ENCODE results near the gene KIF5A. TPM values are rescaled to one million over a fixed set of nuclear protein-coding genes. Genes with fewer than 3 reads are reported as not detected.

The KIF5A gene
- total and polyA plus RNA-seq, 2 donors (not counting 1 experiment from before 2014, with no cell fraction given) = 0.09 to 0.67 TPM

- peaks cover 0 to 3% of the 10 kb centered on the region in 2 donors for H3K4me1 ChIP-seq (ENCODE audit: control insufficient read depth in 2 of 2, insufficient read depth in 2 of 2, low read length in 2 of 2)
- peaks cover 2% of the 10 kb centered on the region for H3K4me1 Mint-ChIP-seq
- H4K20me1 ChIP-seq (ENCODE audit: control insufficient read depth, insufficient read depth, low read length, poor library complexity, severe bottlenecking) = no peaks in the 10 kb centered on the region
- H3K9ac ChIP-seq (ENCODE audit: low read length) = no peak overlapping the region
- DNase-seq (no peak), ATAC-seq (ENCODE audit: low read depth) (no peak)
- H3K9me3 Mint-ChIP-seq (ENCODE audit: insufficient read depth) = no peaks in the 10 kb centered on the region
- no peaks in the 10 kb centered on the region for H3K79me2 ChIP-seq (ENCODE audit: control insufficient read depth, insufficient read depth, low read length)
- no peak overlapping the region for H3K4me2 ChIP-seq (replicated peaks; ENCODE audit: low read depth, low read length, poor library complexity, severe bottlenecking)
- H3K27ac ChIP-seq (ENCODE audit: low read length in 2 of 2) = no peak overlapping the region
- H3K27me3 Mint-ChIP-seq = peaks cover 14% of the 10 kb centered on the region
- H3K4me3 Mint-ChIP-seq = no peak overlapping the region
- no peak overlapping the region for H3K27ac Mint-ChIP-seq
- 96% methylated on average over 5 of the region's 8 CpGs for WGBS (ENCODE audit: insufficient coverage)
- H2AFZ ChIP-seq (ENCODE audit: insufficient read depth, low read depth, low read length, poor library complexity, severe bottlenecking) = no peak overlapping the region
- no peaks in the 10 kb centered on the region for H3K36me3 ChIP-seq (replicated peaks in 1 of 2; ENCODE audit: control extremely low read depth in 1 of 2, control insufficient read depth in 1 of 2, extremely low read depth in 1 of 2, insufficient read depth in 2 of 2, low read length in 1 of 2)
- intact Hi-C loops (cut with micrococcal nuclease) = no loop called here
- ChIA-PET CTCF (interaction anchor here (0.8 to 7.2 kb wide), 7 partner anchors 9 to 58 kb away, joined by 3 to 122 read pairs (median 4); partner anchors contain the start of genes ARHGEF25 and B4GALNT1), POLR2A (no interaction called here)
- no peak overlapping the region for H3K4me3 ChIP-seq (ENCODE audit: control extremely low read depth in 1 of 5, extremely low read depth in 1 of 5, insufficient read depth in 1 of 5, low read depth in 2 of 5, low read length in 4 of 5)
- peaks cover 0 to 31% (median 5%) of the 10 kb centered on the region in 4 experiments for H3K27me3 ChIP-seq (replicated peaks in 1 of 4; ENCODE audit: control extremely low read depth in 1 of 4, control insufficient read depth in 3 of 4, insufficient read depth in 4 of 4, low read length in 3 of 4)
- no peak for TF ChIP-seq CTCF (IDR thresholded peaks at IDR 0.05)
- no peak for TF ChIP-seq EZH2 (IDR thresholded peaks at IDR 0.05; ENCODE audit: borderline replicate concordance, insufficient read depth, low read depth, low read length, poor library complexity, severe bottlenecking)
- no peaks in the 10 kb centered on the region for H3K9me3 ChIP-seq (ENCODE audit: control extremely low read depth in 1 of 3, control insufficient read depth in 2 of 3, insufficient read depth in 1 of 3, low read length in 2 of 3)
Measured at GRCh38 chr12:57579677-57580465, 30.0 kb downstream of the KIF5A start.

DNA sequence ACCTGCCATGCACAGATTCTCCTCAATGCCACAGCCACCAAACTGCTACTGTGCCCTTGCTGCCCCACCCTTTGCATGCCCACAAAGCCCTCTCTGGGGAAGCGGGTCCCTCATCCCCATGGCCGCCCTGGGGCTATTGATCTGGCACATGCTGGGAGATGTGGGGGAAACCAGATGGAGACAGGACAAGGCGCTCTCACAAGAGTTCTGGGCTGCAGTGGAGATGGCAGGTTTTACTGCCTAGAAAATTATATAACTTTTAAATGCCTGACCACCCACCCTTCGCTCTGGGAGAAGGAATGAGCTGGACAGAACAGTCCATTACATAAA, 30.6 kb downstream of the KIF5A start:
- Histone ChIP-seq H2AFZ (ENCODE audit: insufficient read depth, low read depth, low read length, poor library complexity, severe bottlenecking) (no peak overlapping the region), H3K27ac (ENCODE audit: low read length in 2 of 2) (no peak overlapping the region), H3K9me3 (ENCODE audit: control extremely low read depth in 1 of 3, control insufficient read depth in 2 of 3, insufficient read depth in 1 of 3, low read length in 2 of 3) (no peaks in the 10 kb centered on the region), H3K4me1 (ENCODE audit: control insufficient read depth in 2 of 2, insufficient read depth in 2 of 2, low read length in 2 of 2) (peaks cover 0 to 3% of the 10 kb centered on the region in 2 donors), H3K9ac (ENCODE audit: low read length) (no peak overlapping the region), H3K27me3 (replicated peaks in 1 of 4; ENCODE audit: control extremely low read depth in 1 of 4, control insufficient read depth in 3 of 4, insufficient read depth in 4 of 4, low read length in 3 of 4) (peaks cover 0 to 34% (median 5%) of the 10 kb centered on the region in 4 experiments), H3K36me3 (replicated peaks in 1 of 2; ENCODE audit: control extremely low read depth in 1 of 2, control insufficient read depth in 1 of 2, extremely low read depth in 1 of 2, insufficient read depth in 2 of 2, low read length in 1 of 2) (no peaks in the 10 kb centered on the region), H3K4me2 (replicated peaks; ENCODE audit: low read depth, low read length, poor library complexity, severe bottlenecking) (no peak overlapping the region), H3K4me3 (ENCODE audit: control extremely low read depth in 1 of 5, extremely low read depth in 1 of 5, insufficient read depth in 1 of 5, low read depth in 2 of 5, low read length in 4 of 5) (no peak overlapping the region), H3K79me2 (ENCODE audit: control insufficient read depth, insufficient read depth, low read length) (no peaks in the 10 kb centered on the region), H4K20me1 (ENCODE audit: control insufficient read depth, insufficient read depth, low read length, poor library complexity, severe bottlenecking) (no peaks in the 10 kb centered on the region)
- Mint-ChIP-seq H3K4me1 (peaks cover 2% of the 10 kb centered on the region), H3K27me3 (peaks cover 14% of the 10 kb centered on the region), H3K9me3 (ENCODE audit: insufficient read depth) (no peaks in the 10 kb centered on the region), H3K27ac (no peak overlapping the region), H3K4me3 (no peak overlapping the region)
- CTCF ChIA-PET = interaction anchor here (0.8 to 7.2 kb wide), 7 partner anchors 9 to 58 kb away, joined by 3 to 122 read pairs (median 4); partner anchors contain the start of genes ARHGEF25 and B4GALNT1
- POLR2A ChIA-PET = no interaction called here
- TF ChIP-seq CTCF (IDR thresholded peaks at IDR 0.05) (no peak), EZH2 (IDR thresholded peaks at IDR 0.05; ENCODE audit: borderline replicate concordance, insufficient read depth, low read depth, low read length, poor library complexity, severe bottlenecking) (no peak)
- DNase-seq (no peak), ATAC-seq (ENCODE audit: low read depth) (no peak)
- WGBS (ENCODE audit: insufficient coverage) = 89% methylated on average over 1 of the region's 4 CpGs
- intact Hi-C loops (cut with micrococcal nuclease) = no loop called here
